ENCODE data around the gene PSMD6.

Gene PSMD6

DNA sequence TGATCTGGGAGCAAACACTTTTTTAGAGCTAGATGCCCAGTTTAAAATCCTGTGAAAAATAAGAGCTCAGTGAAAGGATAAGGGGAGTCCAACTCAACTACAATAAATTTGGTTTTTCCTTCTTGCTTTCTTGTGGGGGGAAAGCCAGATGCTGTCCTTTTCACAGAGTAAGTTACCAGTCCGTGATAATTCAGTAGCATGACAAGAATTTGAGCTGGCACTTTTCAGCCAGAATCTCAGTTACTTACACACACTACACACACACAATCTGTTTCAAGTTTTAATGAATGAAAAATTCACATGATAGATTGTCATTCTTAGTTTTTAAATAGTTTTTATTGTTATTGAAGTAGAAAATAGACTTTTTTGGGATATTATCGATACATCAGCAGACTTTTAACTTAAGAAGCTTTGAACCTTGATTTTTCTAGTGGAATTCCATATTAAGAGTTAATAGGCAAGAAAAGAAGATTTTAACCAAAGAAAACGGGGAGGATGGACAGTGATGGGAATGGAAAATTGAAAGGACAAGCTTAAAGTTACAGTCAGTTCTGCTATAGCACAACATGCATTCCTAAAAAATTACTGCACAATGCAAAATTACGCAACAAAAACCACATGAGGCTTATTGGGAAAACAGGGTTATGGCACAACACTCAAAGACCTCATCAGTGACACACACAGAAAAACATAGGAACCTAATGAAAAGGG is 47.0 kb downstream of the PSMD6 start:
- DNase-seq (ENCODE audit: low read depth): peak; percentile 81
- TF ChIP-seq POLR2A (IDR thresholded peaks at IDR 0.05; ENCODE audit: extremely low read depth, insufficient read length): no peak
- TF ChIP-seq, protein P1, sequence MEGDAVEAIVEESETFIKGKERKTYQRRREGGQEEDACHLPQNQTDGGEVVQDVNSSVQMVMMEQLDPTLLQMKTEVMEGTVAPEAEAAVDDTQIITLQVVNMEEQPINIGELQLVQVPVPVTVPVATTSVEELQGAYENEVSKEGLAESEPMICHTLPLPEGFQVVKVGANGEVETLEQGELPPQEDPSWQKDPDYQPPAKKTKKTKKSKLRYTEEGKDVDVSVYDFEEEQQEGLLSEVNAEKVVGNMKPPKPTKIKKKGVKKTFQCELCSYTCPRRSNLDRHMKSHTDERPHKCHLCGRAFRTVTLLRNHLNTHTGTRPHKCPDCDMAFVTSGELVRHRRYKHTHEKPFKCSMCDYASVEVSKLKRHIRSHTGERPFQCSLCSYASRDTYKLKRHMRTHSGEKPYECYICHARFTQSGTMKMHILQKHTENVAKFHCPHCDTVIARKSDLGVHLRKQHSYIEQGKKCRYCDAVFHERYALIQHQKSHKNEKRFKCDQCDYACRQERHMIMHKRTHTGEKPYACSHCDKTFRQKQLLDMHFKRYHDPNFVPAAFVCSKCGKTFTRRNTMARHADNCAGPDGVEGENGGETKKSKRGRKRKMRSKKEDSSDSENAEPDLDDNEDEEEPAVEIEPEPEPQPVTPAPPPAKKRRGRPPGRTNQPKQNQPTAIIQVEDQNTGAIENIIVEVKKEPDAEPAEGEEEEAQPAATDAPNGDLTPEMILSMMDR (IDR thresholded peaks at IDR 0.05; ENCODE audit: low read depth, low read length): no peak
- peak; percentile 32; the same call in 1 of the 2 replicates for TF ChIP-seq MYC (IDR thresholded peaks at IDR 0.05; ENCODE audit: low read depth, low read length)
- TF ChIP-seq, protein P2, sequence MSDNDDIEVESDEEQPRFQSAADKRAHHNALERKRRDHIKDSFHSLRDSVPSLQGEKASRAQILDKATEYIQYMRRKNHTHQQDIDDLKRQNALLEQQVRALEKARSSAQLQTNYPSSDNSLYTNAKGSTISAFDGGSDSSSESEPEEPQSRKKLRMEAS (IDR thresholded peaks at IDR 0.05; ENCODE audit: low read depth, low read length): 0 out of 2 replicates have a peak, but pooled peaks have one; percentile 45

DNA sequence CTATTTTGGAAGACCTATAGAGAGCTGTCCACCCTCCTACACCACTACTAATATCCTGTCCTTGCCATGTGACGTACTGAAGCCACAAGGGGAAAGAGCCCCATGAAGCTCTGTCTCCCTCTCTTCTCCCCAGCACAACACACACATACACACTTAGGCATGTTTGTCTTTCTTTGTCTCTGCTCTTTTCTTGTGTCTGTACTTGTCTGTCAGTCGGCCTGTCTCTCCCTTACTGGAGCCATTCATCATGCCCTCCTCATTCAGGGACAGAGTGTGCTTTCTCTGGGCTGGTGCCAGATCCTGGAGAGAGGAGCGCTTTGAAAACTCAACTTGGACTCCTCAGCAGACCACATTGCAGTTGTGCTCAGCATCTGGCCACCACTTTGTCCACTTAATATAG is 47.6 kb downstream of the PSMD6 start:
- H3K4me3 ChIP-seq (ENCODE audit: low read depth, low read length): no peak overlapping the region
- peak; percentile 47 for DNase-seq (ENCODE audit: low read depth)
- TF ChIP-seq, protein P2 (IDR thresholded peaks at IDR 0.05; ENCODE audit: low read depth, low read length): no peak
- TF ChIP-seq, protein P1 (IDR thresholded peaks at IDR 0.05; ENCODE audit: low read depth, low read length): no peak
- TF ChIP-seq MYC (IDR thresholded peaks at IDR 0.05; ENCODE audit: low read depth, low read length): no peak
- TF ChIP-seq POLR2A (IDR thresholded peaks at IDR 0.05; ENCODE audit: extremely low read depth, insufficient read length): no peak

More for the DNA sequence above, 47.0 kb downstream of the PSMD6 start:
- H3K4me3 ChIP-seq (ENCODE audit: low read depth, low read length): no peak overlapping the region

- no peak for TF ChIP-seq POLR2A (IDR thresholded peaks at IDR 0.05; ENCODE audit: extremely low read depth, insufficient read length)
- TF ChIP-seq MYC (IDR thresholded peaks at IDR 0.05; ENCODE audit: low read depth, low read length): no peak
- TF ChIP-seq, protein P1 (IDR thresholded peaks at IDR 0.05; ENCODE audit: low read depth, low read length): no peak
- TF ChIP-seq, protein P2 (IDR thresholded peaks at IDR 0.05; ENCODE audit: low read depth, low read length): no peak
- no peak for DNase-seq (ENCODE audit: low read depth)
- no peak overlapping the region for H3K4me3 ChIP-seq (ENCODE audit: low read depth, low read length)
Observed at GRCh38 chr3:63974451-63974850, 48.8 kb downstream of the PSMD6 start.

GRCh38 chr3:63973406-63973805 is 49.9 kb downstream of the PSMD6 start:
- DNase-seq (ENCODE audit: low read depth): no peak
- no peak for TF ChIP-seq POLR2A (IDR thresholded peaks at IDR 0.05; ENCODE audit: extremely low read depth, insufficient read length)
- TF ChIP-seq MYC (IDR thresholded peaks at IDR 0.05; ENCODE audit: low read depth, low read length): no peak
- TF ChIP-seq, protein P2 (IDR thresholded peaks at IDR 0.05; ENCODE audit: low read depth, low read length): no peak
- TF ChIP-seq, protein P1 (IDR thresholded peaks at IDR 0.05; ENCODE audit: low read depth, low read length): no peak
- H3K4me3 ChIP-seq (ENCODE audit: low read depth, low read length): no peak overlapping the region

DNA sequence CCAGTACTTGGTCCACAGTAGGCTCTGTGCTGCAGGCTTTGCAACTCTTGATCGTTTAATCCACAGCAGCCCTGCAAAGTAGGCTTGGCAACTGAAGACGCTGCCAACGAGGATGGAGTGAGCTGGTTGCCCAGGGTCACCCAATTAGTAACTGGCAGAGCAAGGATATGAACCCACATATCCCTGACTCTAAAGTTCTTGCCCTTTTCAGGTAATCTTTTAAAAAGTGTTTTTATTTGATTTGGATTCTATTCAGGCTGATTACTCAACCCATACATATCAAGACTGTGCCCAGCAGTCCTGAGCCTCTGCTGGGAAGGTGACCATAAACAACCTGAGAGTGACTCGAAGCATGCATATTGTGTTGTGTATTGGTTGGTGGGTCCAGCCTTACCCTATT is 50.3 kb downstream of the PSMD6 start:
- no peak overlapping the region for H3K4me3 ChIP-seq (ENCODE audit: low read depth, low read length)
- DNase-seq (ENCODE audit: low read depth): no peak
- TF ChIP-seq, protein P1 (IDR thresholded peaks at IDR 0.05; ENCODE audit: low read depth, low read length): no peak
- TF ChIP-seq MYC (IDR thresholded peaks at IDR 0.05; ENCODE audit: low read depth, low read length) (no peak), POLR2A (IDR thresholded peaks at IDR 0.05; ENCODE audit: extremely low read depth, insufficient read length) (no peak)
- TF ChIP-seq, protein P2 (IDR thresholded peaks at IDR 0.05; ENCODE audit: low read depth, low read length): no peak
